Stimulated activated CD4-positive, alpha-beta T cell treated with anti-CD3 and anti-CD28 coated beads, Interleukin-12 subunit alpha, Interleukin-12 subunit beta, amount 100 ng/mL, for 4 hours (primary cell): Measurements from ENCODE around the gene LEUTX.

Experiments
- DNase-seq: peaks from one replicate; pipeline ENCODE4 v3.0.0-alpha.2; 2020

LEUTX gene

DNA sequence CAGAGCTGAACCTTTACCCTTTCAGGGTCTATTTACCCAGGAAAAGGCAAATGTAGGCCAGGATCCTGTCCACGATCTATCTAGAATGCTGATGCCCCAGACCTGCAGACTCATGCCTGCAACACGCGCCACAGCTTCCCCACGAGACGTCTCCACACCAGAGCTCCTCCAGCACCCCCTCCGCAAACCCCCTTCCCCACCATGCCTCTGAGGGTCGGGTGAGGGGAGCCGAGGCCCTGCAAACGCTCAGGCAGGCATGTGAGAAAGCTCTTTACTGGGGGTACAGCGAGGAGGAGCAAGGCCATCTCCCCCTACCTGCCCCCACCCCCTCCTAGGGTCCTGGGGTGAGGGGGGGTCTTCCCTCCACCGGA lies 46.4 kb downstream of the LEUTX start:
- DNase-seq: no peak

DNA sequence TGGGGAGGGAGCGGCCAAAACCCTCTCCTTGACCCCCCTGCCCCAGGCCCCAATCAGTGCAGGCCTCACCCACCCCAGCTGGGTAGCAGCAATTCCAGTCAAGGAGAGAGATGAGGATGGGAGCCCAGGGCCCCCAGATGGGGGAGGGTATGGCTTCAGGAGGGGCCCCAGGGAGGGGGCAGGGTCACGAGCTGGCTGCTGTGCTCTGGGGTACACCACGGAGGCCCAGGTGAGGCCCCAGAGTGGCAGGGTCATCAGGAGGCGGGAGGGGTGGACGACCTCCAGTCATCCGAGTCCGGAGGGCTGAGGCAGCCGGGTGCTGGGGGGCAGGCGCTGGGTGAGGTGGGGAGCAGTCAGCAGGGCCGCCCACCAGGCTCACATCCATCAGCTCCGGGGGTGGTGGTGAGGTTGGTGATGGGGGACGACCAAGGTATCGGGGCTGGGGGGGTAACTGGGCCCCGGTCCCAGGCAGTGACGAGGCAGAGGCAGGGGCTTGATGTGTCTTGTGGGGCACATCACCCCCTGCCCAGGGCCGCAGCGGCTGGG lies 47.0 kb downstream of the LEUTX start:
- DNase-seq: no peak

DNA sequence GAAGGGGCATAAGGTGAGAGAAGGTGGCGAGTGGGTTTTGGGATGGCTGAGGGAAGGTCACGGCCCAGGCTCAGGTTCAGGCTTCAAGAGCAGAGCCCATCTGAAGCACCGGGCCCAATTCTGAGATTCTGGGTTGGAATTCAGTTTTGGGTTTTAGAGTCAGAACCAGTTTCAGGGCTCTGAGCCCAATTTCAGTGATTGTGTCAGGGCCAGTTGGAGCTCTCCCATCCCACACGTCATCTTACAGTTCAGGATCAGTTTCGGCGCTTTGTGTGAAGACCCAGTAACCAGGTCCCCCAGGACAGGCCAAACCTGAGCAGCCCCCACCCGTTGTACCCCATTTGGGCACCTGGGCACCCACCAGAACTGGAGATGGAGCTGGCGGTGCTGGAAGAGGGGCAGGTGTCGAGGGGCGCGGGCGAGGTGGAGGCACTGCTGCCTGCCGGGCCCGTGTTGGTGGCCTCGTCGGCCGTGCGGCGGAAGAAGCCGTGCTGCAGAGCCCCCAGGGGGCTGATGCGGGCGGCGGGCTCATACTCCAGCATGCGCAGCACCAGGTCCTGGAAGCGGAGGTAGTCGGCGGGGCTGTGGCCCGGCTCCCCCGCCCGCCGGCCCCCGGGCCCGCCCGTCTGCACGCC lies 47.8 kb downstream of the LEUTX start:
- no peak for DNase-seq

DNA sequence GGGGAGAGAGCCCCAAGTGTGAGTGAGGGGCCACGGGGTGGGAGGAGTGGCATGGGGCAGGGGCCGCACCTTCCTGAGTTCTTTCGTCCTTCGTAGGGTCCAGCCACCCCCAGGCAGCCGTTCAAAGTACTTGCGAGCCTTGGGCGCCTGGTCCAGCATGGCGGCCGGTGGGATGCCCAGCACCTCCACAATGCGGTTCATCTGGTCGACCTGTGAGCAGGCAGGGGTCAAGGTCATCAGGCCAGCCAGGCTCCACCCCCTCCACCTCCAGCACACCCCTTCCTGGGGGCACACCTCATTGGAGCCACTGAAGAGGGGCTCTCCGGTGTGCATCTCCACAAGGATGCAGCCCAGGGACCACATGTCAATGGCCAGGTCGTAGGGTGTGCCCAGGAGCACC lies 48.6 kb downstream of the LEUTX start:
- DNase-seq: no peak

DNA sequence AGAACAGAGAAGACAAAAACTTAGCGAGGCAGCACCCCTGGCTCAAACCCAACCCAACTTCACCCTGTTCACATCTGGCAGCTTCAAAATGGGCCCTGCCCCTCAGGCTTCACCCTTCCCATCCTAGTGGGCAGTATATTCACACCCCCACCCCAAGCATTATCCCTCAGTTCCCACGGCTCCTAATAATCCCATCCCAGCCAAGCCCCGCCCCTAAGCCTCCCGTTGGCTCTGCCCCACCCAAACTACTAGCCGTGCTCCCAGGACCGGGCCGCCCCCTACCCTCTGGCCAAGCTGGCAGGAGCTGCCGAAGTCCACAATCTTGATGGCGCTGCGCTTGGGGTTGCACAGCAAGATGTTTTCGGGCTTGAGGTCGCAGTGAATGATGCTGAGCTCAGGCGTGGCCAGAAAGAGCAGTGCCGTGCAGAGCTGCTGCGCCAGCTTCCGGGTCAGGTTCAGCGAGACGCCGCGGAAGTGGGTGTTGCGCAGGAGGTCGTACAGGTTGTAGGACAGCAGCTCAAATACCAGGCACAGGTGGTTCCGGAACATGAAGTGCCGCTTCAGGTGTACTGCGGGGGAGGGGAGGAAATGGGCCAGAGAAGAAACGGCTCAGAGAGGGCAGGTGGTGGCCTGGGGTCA lies 49.5 kb downstream of the LEUTX start:
- DNase-seq: no peak

DNA sequence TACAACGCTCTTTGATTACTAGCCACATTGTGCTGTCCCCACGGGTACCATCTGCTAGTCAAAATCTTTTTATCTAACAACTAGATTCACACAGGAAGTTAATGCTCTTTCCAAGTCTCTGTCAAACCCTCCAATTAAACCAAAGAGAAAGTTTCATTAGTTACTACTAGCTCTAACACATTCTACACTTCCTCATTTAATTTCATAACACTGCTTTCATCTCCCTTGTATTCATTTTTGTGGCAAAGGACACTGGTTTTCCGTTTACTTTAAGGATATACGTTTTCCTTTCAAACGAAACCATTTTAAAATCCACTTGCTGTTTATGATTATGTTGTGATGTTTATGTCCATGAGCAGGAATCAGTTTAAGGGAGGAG lies 50.0 kb downstream of the LEUTX start:
- no peak for DNase-seq

DNA sequence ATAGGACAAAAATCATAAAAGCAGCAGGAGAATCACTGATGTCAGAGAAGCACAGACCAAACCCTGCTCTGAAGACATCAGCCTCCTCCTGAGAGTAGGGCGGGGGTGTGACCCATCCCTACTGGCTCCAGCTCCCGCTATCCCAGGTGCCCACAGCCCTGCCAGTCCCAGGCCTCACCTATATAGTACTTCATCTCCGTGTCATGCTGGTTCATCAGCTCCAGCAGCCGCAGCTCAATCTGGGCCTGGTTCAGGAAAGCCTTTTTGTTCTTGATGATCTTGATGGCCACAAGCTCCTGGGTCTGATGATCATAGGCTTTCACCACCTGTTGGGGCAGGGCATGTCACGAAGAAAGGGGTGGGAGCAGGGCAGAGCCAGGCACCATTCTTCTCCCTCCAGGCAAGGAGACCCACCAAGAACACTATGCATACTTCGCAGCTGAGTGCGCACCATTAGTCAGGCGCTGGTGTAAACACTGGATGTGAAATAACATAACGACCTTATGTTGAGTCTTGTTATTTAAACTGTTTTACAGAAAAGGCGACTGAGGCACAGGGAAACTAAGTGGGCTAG lies 51.1 kb downstream of the LEUTX start:
- DNase-seq: no peak

DNA sequence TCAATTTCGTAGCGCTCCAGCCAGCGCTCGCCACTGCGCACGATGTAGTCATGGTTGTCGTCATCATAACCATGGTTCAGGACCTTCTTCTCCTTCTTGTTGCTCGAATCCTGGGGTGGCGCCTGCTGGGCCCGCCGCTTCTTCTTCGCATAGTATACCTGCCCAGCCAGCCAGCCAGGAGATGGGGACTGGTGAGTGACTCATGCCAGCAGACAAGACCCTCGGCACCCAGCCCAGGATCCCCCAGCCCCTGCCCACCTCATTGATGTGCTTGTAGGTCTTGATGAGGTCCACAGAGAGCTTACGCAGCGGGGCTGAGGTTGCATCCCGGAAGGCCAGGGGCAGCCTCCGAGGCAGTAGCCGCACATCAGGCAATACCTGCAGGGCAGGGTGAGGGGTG lies 51.8 kb downstream of the LEUTX start:
- no peak for DNase-seq

DNA sequence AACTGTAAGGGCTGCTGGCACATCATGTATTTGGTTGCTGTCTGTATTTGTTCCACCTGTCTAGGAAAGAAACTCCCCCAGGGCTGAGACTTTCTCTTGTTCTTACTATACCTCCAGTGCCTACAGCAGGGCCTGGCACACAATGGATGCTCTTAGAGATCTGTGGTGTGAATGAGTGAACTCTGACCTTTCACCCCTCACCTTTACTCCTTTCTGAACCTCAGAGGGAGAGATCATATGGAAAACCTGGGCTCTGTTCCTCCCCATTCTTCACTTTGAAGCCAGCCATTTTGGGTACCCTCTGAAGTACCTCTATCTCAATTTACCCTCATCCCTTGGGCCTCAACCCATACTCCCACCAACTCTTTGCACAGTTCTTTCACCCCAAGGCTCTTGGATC lies 52.2 kb downstream of the LEUTX start:
- no peak for DNase-seq

DNA sequence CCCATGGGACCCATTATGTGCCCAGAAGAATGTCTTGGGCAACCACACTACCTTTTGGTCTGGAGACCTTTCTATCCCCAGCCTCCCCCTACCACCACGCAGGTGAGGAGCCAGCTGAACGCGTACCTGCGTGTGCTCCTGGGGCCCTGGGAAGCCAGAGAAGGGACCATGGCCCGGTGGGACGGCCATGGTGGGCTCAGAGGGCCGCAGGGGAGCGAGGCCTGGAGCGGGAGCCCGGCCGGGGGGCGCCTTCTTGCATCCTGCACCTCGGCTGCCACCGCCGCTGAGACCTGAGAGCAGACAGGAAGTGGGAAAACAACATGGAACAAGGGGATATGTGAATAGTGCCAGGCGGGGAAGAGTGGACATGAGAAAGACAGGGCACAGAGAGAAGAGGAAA lies 53.0 kb downstream of the LEUTX start:
- no peak for DNase-seq

DNA sequence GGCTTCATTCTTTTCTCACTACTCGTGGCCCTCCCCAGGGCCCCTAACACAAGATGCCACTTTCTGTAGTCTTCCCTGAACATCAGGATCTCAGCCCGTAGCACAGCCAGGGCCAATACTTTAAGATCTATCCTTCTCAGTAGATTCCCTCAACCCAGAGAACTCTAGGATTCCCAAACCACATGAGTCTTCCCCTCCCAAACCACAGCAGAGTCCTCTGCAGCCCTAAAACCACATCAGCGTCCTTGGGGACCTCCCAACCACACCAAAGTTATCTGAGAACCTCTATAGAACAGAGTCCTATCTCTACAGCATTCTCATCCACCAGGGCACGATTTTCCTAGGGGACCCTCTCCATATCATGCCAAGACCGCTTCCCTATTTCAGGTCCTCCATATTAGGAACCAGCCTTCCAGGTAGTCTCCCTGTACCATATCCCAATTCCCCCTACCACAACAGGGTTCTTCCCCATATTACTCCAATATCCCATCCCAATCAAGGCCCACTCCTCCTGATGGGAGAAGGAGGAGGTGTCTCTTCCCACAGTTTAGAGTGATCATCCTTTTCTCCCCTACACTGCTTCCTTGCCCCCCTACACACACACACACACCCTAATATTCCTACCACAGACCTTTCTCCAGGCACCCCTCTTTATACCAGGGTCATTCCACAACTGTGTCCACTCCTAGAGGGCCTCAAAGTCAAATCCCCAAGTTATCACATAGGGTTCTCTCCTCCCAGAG lies 53.9 kb downstream of the LEUTX start:
- DNase-seq: no peak

DNA sequence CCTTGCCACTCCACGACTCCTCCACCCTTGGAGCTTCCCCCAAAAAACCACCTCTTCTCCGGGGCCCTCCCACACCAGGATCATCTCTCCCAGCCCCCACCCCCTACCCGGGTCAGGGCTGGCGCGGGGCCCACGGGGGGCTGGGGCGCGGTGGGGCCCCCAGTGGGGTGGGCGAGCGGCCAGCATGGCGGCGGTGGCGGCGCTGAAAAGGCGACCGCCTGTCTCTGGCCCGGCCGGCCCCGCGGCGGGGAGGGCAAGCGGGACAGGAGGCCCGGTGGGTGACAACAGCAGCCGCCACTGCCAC lies 54.5 kb downstream of the LEUTX start:
- no peak for DNase-seq

DNA sequence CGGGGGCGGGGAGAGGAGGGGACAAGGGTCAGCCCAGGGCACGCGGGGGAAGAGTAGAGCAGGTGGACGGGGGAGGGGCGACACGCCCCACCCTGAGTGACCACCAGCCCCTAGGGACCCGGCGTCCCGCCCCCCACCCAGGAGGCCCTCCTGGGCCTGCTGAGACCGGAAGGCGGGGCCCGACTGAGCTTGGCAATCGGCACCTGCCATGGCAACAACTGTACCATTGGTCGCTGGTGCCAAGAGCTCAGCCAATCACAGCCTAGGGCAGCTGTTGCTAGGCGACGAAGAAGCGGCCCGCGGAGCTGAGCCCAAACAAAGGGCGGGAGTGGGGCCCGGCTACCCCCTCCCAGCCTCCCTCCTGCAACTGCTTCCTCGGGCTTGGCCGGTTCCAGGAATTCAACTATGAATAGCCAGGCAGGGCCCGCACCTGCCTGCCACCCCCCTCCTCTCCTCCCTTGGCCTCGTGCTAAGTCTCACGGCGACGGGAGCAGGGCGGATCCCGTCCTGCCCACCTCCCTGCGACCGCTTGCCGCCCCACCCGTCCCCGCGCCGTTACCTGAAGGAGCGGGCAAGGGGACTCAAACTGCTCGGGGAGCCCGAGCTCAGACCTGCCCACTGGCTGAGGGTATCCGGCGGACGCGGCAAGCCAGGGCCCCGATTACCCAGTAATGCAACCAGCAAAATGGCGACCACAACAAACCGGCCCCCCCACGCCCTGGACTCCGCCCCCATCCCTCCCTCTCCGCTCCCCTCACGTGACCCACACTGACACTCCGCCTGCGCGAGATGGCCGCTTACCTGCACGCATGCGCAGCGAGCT lies 55.0 kb downstream of the LEUTX start, which contains the start of gene DYRK1B:
Gene DYRK1B, minus strand, starts transcription at position 699 of the 823 bp plus-strand sequence. CDS start 2,295 bp downstream, outside the sequence.
- peak; percentile 94 for DNase-seq

DNA sequence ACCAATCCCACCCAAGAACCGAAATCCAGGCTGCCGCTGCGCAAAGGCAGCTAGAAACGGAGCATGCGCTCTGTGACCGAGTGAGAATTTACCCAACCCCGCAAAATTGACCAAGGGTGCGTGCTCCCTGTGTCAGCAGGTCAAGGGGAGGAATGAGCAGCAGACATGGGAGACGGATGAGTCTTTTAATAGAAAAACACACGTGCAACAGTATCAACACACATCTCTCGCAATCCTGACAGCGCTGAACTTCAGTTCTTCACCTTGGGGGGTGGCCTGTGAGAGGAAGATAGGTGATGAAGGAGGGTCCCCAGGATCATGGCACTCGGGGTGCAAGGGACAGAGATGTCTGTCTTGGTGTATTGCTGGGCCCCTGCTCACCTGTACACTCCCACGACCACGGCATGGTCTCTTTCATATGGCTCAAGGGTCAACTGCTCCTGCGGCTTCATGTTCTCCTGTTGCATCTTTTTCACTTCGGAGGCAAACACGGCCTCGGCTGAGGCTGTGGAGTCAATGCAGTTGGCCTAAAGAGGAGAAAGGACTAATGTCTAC lies 55.7 kb downstream of the LEUTX start:
- no peak for DNase-seq
